SK-N-SH treated with all-trans-retinoic acid at 6 μM for 48 hours (cell line): ENCODE data around the gene THADA.

Experiments
- ATAC-seq: fragments of 200-7000 bp; cut with Tn5 transposase; 3 replicates; pipeline ENCODE4 v1.9.1; 2020; ENCODE audit warnings: mild to moderate bottlenecking, moderate library complexity
- ARNTL ChIP-seq: fragments of 450-650 bp; formaldehyde crosslinking; IDR thresholded peaks from 2 replicates; pipeline ENCODE4 v1.5.0; 2020; ENCODE audit warnings: low read depth, mild to moderate bottlenecking, moderate library complexity, borderline replicate concordance
- BACH2 ChIP-seq: fragments of 250-450 bp; sonication (Bioruptor Pico); IDR thresholded peaks from 2 replicates; pipeline ENCODE4 v1.9.0; 2021; ENCODE audit warnings: mild to moderate bottlenecking, borderline replicate concordance
- CSDC2 ChIP-seq: fragments of 250-450 bp; sonication (Bioruptor Pico); IDR thresholded peaks from 2 replicates; pipeline ENCODE4 v1.5.0; 2020; ENCODE audit warnings: mild to moderate bottlenecking, moderate library complexity
- ESRRG ChIP-seq: fragments of 250-450 bp; sonication (Bioruptor Pico); IDR thresholded peaks from 2 replicates; pipeline ENCODE4 v1.6.1; 2021; ENCODE audit warnings: mild to moderate bottlenecking
- GLIS3 ChIP-seq: fragments of 250-450 bp; sonication (Bioruptor Pico); IDR thresholded peaks from 2 replicates; pipeline ENCODE4 v1.5.0; 2020; ENCODE audit warnings: mild to moderate bottlenecking, moderate library complexity
- ISL1 ChIP-seq: fragments of 250-450 bp; sonication (Bioruptor Pico); IDR thresholded peaks from 2 replicates; pipeline ENCODE4 v2.1.2; 2022; ENCODE audit warnings: mild to moderate bottlenecking, moderate library complexity
- PPARA ChIP-seq: fragments of 250-450 bp; sonication (Bioruptor Pico); IDR thresholded peaks from 2 replicates; pipeline ENCODE4 v1.5.0; 2020; ENCODE audit warnings: mild to moderate bottlenecking, borderline replicate concordance
- RARB ChIP-seq: fragments of 250-450 bp; sonication (Bioruptor Pico); IDR thresholded peaks from 2 replicates; pipeline ENCODE4 v1.8.0; 2021; ENCODE audit warnings: mild to moderate bottlenecking, moderate library complexity
- SNAI2 ChIP-seq: fragments of 250-450 bp; sonication (Bioruptor Pico); IDR thresholded peaks from 2 replicates; pipeline ENCODE4 v1.5.0; 2020; ENCODE audit warnings: mild to moderate bottlenecking, moderate library complexity
- TCF4 ChIP-seq: fragments of 250-450 bp; sonication (Bioruptor Pico); IDR thresholded peaks from 2 replicates; pipeline ENCODE4 v1.8.0; 2021; ENCODE audit warnings: mild to moderate bottlenecking, moderate library complexity, borderline replicate concordance
- TOX ChIP-seq: fragments of 250-450 bp; sonication (Bioruptor Pico); IDR thresholded peaks from 2 replicates; pipeline ENCODE4 v1.8.0; 2021; ENCODE audit warnings: mild to moderate bottlenecking, moderate library complexity, borderline replicate concordance
- ZC3H10 ChIP-seq: fragments of 250-450 bp; sonication (Bioruptor Pico); IDR thresholded peaks from 2 replicates; pipeline ENCODE4 v1.5.1; 2021; ENCODE audit warnings: mild to moderate bottlenecking, moderate library complexity
- ZFP3 ChIP-seq: fragments of 250-450 bp; sonication (Bioruptor Pico); IDR thresholded peaks from 2 replicates; pipeline ENCODE4 v1.5.0; 2020; ENCODE audit warnings: mild to moderate bottlenecking, moderate library complexity
- ZFP30 ChIP-seq: fragments of 450-650 bp; formaldehyde crosslinking; IDR thresholded peaks from 2 replicates; pipeline ENCODE4 v1.5.0; 2022; ENCODE audit warnings: mild to moderate bottlenecking, moderate library complexity
- ZNF565 ChIP-seq: fragments of 450-650 bp; formaldehyde crosslinking; conservative IDR thresholded peaks from 2 replicates; pipeline ENCODE4 v1.5.0; 2020; ENCODE audit warnings: low read depth, mild to moderate bottlenecking, moderate library complexity
- ZNF70 ChIP-seq: fragments of 450-650 bp; formaldehyde crosslinking; IDR thresholded peaks from 2 replicates; pipeline ENCODE4 v1.5.0; 2020; ENCODE audit warnings: mild to moderate bottlenecking, moderate library complexity
- ZNF8 ChIP-seq: fragments of 450-650 bp; formaldehyde crosslinking; IDR thresholded peaks from 2 replicates; pipeline ENCODE4 v1.5.0; 2020; ENCODE audit warnings: mild to moderate bottlenecking, moderate library complexity
- TF ChIP-seq, protein P1 (sequence below): fragments of 250-450 bp; sonication (Bioruptor Pico); IDR thresholded peaks from 2 replicates; pipeline ENCODE4 v1.5.1; 2021; ENCODE audit warnings: mild to moderate bottlenecking, moderate library complexity
- TF ChIP-seq, protein P2 (sequence below): fragments of 250-450 bp; sonication (Bioruptor Pico); IDR thresholded peaks from 2 replicates; pipeline ENCODE4 v1.5.1; 2020; ENCODE audit warnings: low read depth, mild to moderate bottlenecking, moderate library complexity
- TF ChIP-seq, protein P3 (sequence below): fragments of 250-450 bp; sonication (Bioruptor Pico); IDR thresholded peaks from 2 replicates; pipeline ENCODE4 v1.8.0; 2020; ENCODE audit warnings: mild to moderate bottlenecking, moderate library complexity, borderline replicate concordance
- TF ChIP-seq, protein P4 (sequence below): fragments of 250-450 bp; sonication (Bioruptor Pico); IDR thresholded peaks from 2 replicates; pipeline ENCODE4 v1.8.0; 2021; ENCODE audit warnings: low read depth, mild to moderate bottlenecking, moderate library complexity, borderline replicate concordance
- TF ChIP-seq, protein P5 (sequence below): fragments of 250-450 bp; sonication (Bioruptor Pico); IDR thresholded peaks from 2 replicates; pipeline ENCODE4 v1.5.0; 2020; ENCODE audit warnings: mild to moderate bottlenecking, moderate library complexity

THADA gene

DNA sequence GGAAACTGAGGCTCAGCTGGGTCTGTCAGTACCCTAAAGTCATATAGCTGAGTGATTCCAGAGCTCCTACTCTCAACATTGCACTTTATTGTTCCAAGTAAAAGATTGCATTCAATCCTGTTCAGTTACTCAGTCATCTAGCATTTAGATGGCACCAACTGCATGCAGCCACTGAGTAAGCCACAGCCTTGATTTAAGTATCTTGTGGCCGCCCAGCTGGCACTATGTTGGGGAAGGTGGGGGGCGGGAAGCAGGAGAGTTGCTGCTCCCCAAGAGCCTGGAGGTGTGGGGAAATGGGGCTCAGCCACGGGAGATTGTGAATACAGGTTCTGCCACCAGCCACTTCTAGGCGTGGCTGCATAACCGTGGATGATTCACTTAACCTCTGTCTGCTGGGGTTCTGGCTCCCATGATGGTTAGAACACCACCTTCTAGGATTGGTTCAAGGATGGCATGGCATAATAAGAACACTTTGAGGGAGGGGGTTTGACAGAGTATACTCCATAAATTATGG, 386.6 kb downstream of the THADA start:
- TF ChIP-seq ESRRG (CRISPR knock-in tag) (no peak), TOX (no peak), BACH2 (CRISPR knock-in tag) (no peak), TCF4 (no peak), ZFP3 (CRISPR knock-in tag) (no peak), GLIS3 (CRISPR knock-in tag) (no peak), RARB (CRISPR knock-in tag) (no peak), ZFP30 (CRISPR knock-in tag) (no peak), PPARA (CRISPR knock-in tag) (no peak), ZNF565 (CRISPR knock-in tag) (no peak), ZNF8 (CRISPR knock-in tag) (no peak), ZNF70 (CRISPR knock-in tag) (no peak)
- TF ChIP-seq, protein P1, sequence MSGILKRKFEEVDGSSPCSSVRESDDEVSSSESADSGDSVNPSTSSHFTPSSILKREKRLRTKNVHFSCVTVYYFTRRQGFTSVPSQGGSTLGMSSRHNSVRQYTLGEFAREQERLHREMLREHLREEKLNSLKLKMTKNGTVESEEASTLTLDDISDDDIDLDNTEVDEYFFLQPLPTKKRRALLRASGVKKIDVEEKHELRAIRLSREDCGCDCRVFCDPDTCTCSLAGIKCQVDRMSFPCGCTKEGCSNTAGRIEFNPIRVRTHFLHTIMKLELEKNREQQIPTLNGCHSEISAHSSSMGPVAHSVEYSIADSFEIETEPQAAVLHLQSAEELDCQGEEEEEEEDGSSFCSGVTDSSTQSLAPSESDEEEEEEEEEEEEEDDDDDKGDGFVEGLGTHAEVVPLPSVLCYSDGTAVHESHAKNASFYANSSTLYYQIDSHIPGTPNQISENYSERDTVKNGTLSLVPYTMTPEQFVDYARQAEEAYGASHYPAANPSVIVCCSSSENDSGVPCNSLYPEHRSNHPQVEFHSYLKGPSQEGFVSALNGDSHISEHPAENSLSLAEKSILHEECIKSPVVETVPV, result no peak
- TF ChIP-seq, protein P2, sequence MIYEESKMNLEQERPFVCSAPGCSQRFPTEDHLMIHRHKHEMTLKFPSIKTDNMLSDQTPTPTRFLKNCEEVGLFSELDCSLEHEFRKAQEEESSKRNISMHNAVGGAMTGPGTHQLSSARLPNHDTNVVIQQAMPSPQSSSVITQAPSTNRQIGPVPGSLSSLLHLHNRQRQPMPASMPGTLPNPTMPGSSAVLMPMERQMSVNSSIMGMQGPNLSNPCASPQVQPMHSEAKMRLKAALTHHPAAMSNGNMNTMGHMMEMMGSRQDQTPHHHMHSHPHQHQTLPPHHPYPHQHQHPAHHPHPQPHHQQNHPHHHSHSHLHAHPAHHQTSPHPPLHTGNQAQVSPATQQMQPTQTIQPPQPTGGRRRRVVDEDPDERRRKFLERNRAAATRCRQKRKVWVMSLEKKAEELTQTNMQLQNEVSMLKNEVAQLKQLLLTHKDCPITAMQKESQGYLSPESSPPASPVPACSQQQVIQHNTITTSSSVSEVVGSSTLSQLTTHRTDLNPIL (CRISPR knock-in tag), result no peak
- TF ChIP-seq, all 23 proteins: peak for 0
- no peak for ATAC-seq

DNA sequence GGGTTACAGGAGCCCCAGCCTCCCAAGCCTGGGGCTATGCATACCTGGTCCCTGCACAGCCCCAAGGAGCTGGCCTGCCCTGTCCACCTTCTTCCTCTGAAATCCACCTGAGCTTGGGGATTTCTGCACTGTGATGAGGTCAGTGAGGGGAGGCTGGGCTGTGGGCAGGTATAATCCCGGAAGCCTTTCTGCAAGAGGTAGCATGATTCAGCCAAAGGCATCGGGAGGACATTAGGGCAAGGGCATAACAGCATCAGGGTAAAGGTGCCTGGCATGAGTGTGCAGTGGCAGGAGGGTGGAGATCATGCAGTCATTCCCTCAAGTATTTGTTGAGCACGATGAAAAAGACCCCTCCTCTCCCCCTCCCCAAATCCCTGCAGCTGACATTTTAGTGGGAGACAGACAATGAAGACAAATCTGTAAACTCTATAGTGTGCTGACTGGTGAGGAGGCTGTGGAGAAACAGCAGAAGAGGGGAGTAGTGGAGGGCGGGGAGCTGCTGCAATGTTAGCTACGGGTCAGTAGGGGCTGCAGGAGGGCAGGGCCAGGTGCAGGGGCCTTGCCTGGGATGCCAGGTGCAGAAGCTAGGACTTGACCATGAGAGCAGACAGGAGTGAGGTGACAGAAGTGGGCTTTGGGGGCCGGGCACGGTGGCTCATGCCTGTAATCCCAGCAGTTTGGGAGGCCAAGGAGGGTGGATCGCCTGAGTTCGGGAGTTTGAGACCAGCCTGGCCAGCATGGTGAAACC, 388.1 kb downstream of the THADA start:
- no peak for TF ChIP-seq GLIS3 (CRISPR knock-in tag)
- TF ChIP-seq ZNF565 (CRISPR knock-in tag), result no peak
- no peak for TF ChIP-seq ZFP3 (CRISPR knock-in tag)
- no peak for TF ChIP-seq CSDC2
- TF ChIP-seq, protein P3, sequence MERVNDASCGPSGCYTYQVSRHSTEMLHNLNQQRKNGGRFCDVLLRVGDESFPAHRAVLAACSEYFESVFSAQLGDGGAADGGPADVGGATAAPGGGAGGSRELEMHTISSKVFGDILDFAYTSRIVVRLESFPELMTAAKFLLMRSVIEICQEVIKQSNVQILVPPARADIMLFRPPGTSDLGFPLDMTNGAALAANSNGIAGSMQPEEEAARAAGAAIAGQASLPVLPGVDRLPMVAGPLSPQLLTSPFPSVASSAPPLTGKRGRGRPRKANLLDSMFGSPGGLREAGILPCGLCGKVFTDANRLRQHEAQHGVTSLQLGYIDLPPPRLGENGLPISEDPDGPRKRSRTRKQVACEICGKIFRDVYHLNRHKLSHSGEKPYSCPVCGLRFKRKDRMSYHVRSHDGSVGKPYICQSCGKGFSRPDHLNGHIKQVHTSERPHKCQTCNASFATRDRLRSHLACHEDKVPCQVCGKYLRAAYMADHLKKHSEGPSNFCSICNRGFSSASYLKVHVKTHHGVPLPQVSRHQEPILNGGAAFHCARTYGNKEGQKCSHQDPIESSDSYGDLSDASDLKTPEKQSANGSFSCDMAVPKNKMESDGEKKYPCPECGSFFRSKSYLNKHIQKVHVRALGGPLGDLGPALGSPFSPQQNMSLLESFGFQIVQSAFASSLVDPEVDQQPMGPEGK (CRISPR knock-in tag), result no peak
- no peak for TF ChIP-seq ZNF70 (CRISPR knock-in tag)
- TF ChIP-seq ESRRG (CRISPR knock-in tag), result no peak
- TF ChIP-seq TOX, result no peak
- ATAC-seq, result peak; percentile 46; the same call in 1 of the 3 replicates

DNA sequence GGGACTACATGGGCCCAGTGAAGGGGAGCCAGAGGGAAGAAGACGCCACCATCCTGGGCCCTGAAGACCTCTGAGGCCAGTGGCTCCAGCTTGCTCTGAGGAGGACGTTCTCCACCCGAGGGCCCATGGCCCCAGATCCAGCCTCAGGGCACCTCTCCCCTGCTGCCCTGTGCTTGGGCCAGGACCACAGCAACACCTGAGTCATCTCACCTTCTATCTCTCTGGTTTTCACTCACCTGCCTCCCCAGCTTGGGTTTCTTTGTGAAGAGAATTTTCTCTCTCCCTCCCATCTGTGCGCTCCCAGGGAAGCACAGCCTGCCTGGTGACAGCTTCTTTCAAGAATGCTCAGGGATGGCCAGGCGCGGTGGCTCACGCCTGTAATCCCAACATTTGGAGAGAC, 389.2 kb downstream of the THADA start:
- no peak for ATAC-seq
- TF ChIP-seq TOX (no peak), TCF4 (no peak), BACH2 (CRISPR knock-in tag) (no peak)

DNA sequence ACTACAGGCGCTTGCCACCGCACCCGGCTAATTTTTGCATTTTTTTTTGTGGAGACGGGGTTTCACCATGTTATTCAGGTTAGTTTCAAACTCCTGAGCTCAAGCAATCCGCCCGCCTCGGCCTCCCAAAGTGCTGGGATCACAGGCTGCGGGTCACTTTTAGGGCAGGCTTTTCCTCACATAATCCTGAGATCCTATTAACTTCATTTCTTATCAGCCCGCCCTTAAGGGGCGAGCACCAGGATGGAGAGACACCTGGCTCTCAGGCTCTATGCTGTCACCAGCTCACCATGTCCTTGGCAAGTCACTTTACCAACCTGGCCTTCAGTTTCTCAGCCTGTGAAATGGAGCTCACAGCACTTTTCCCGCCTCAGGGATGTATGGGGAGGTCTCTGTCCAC, 392.5 kb downstream of the THADA start:
- ATAC-seq, result no peak
- no peak for TF ChIP-seq ISL1
- TF ChIP-seq, protein P3 (CRISPR knock-in tag), result no peak
- TF ChIP-seq, protein P2 (CRISPR knock-in tag), result no peak
- TF ChIP-seq, protein P4, sequence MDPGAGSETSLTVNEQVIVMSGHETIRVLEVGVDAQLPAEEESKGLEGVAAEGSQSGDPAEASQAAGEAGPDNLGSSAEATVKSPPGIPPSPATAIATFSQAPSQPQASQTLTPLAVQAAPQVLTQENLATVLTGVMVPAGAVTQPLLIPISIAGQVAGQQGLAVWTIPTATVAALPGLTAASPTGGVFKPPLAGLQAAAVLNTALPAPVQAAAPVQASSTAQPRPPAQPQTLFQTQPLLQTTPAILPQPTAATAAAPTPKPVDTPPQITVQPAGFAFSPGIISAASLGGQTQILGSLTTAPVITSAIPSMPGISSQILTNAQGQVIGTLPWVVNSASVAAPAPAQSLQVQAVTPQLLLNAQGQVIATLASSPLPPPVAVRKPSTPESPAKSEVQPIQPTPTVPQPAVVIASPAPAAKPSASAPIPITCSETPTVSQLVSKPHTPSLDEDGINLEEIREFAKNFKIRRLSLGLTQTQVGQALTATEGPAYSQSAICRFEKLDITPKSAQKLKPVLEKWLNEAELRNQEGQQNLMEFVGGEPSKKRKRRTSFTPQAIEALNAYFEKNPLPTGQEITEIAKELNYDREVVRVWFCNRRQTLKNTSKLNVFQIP (CRISPR knock-in tag), result no peak
- no peak for TF ChIP-seq ZFP3 (CRISPR knock-in tag)
- TF ChIP-seq ZC3H10, result no peak
- TF ChIP-seq, protein P5, sequence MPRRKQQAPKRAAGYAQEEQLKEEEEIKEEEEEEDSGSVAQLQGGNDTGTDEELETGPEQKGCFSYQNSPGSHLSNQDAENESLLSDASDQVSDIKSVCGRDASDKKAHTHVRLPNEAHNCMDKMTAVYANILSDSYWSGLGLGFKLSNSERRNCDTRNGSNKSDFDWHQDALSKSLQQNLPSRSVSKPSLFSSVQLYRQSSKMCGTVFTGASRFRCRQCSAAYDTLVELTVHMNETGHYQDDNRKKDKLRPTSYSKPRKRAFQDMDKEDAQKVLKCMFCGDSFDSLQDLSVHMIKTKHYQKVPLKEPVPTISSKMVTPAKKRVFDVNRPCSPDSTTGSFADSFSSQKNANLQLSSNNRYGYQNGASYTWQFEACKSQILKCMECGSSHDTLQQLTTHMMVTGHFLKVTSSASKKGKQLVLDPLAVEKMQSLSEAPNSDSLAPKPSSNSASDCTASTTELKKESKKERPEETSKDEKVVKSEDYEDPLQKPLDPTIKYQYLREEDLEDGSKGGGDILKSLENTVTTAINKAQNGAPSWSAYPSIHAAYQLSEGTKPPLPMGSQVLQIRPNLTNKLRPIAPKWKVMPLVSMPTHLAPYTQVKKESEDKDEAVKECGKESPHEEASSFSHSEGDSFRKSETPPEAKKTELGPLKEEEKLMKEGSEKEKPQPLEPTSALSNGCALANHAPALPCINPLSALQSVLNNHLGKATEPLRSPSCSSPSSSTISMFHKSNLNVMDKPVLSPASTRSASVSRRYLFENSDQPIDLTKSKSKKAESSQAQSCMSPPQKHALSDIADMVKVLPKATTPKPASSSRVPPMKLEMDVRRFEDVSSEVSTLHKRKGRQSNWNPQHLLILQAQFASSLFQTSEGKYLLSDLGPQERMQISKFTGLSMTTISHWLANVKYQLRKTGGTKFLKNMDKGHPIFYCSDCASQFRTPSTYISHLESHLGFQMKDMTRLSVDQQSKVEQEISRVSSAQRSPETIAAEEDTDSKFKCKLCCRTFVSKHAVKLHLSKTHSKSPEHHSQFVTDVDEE, result no peak
- no peak for TF ChIP-seq BACH2 (CRISPR knock-in tag)
- no peak for TF ChIP-seq TCF4
- no peak for TF ChIP-seq SNAI2 (CRISPR knock-in tag)
- TF ChIP-seq ARNTL, result no peak
- no peak for TF ChIP-seq TOX
- no peak for TF ChIP-seq CSDC2
- no peak for TF ChIP-seq ZNF565 (CRISPR knock-in tag)
- TF ChIP-seq GLIS3 (CRISPR knock-in tag), result no peak
- no peak for TF ChIP-seq ZFP30 (CRISPR knock-in tag)
- TF ChIP-seq ZNF70 (CRISPR knock-in tag), result no peak
